Nephron (organoid): Measurements from ENCODE around the gene CPSF3.

Source experiments
- H3K27ac Mint-ChIP-seq, 3 experiments: 2 replicates each; pipeline ENCODE4 v1.8.0; 2020; ENCODE audit warnings: mixed read lengths in 3 of 3, mild to moderate bottlenecking in 2 of 3, moderate library complexity in 1 of 3
- H3K27me3 Mint-ChIP-seq: 2 replicates; pipeline ENCODE4 v1.8.0; 2021; ENCODE audit warnings: low read depth, mild to moderate bottlenecking, moderate library complexity, mixed read lengths
- H3K36me3 Mint-ChIP-seq: 2 replicates; pipeline ENCODE4 v1.8.0; 2020; ENCODE audit warnings: low read depth, mixed read lengths
- H3K4me1 Mint-ChIP-seq: 2 replicates; pipeline ENCODE4 v1.8.0; 2020; ENCODE audit warnings: mixed read lengths
- H3K4me3 Mint-ChIP-seq, 3 experiments: 2 replicates each; pipeline ENCODE4 v1.8.0; 2020; ENCODE audit warnings: mild to moderate bottlenecking in 3 of 3, mixed read lengths in 3 of 3, moderate library complexity in 2 of 3
- H3K9me3 Mint-ChIP-seq: 2 replicates; pipeline ENCODE4 v1.8.0; 2020; ENCODE audit warnings: mixed read lengths
- CTCF ChIP-seq, 3 experiments: fragments of 200-600 bp; sonication (generic); IDR thresholded peaks; one replicate each; pipeline ENCODE4 v1.5.0; 2021; ENCODE audit warnings: antibody characterized with exemption in 3 of 3; ENCODE audit not compliant: unreplicated experiment in 3 of 3

The CPSF3 gene

GRCh38 chr2:9423100-9423921 is at the start of gene CPSF3, which contains the start of gene ITGB1BP1:
CPSF3 (plus strand) TSS chr2:9423654; CDS start chr2:9423774, 120 bp downstream.
ITGB1BP1 (minus strand) TSS chr2:9423528; CDS start chr2:9418697, 4,831 bp downstream.
- no peak for TF ChIP-seq CTCF (IDR thresholded peaks at IDR 0.05; ENCODE audit: unreplicated experiment in 3 of 3)
- peak within 1 kb of the TSS; percentile 5 to 89 (median 56) for H3K27ac Mint-ChIP-seq
- H3K4me3 Mint-ChIP-seq: peak within 1 kb of the TSS in 2 of 3 experiments; percentile 92 to 93
- no peaks in the 10 kb centered on the region for H3K9me3 Mint-ChIP-seq
- H3K36me3 Mint-ChIP-seq: peaks cover under 1% of the 10 kb centered on the region
- H3K4me1 Mint-ChIP-seq: peaks cover 23% of the 10 kb centered on the region
- H3K27me3 Mint-ChIP-seq: no peaks in the 10 kb centered on the region

- Mint-ChIP-seq H3K9me3 (no peaks in the 10 kb centered on the region), H3K36me3 (peaks cover 72% of the 10 kb centered on the region), H3K27me3 (peaks cover 4% of the 10 kb centered on the region), H3K27ac (peak overlapping the region in 2 of 3 experiments; percentile 40 to 60), H3K4me1 (peaks cover 17% of the 10 kb centered on the region), H3K4me3 (no peak overlapping the region)
- no peak for TF ChIP-seq CTCF (IDR thresholded peaks at IDR 0.05; ENCODE audit: unreplicated experiment in 3 of 3)
Observed at GRCh38 chr2:9374071-9374730, 49.3 kb upstream of the CPSF3 start.

- peaks cover 62% of the 10 kb centered on the region for H3K36me3 Mint-ChIP-seq
- H3K4me3 Mint-ChIP-seq: no peak overlapping the region
- peaks cover 7% of the 10 kb centered on the region for H3K4me1 Mint-ChIP-seq
- no peaks in the 10 kb centered on the region for H3K9me3 Mint-ChIP-seq
- H3K27me3 Mint-ChIP-seq: no peaks in the 10 kb centered on the region
- no peak for TF ChIP-seq CTCF (IDR thresholded peaks at IDR 0.05; ENCODE audit: unreplicated experiment in 3 of 3)
- H3K27ac Mint-ChIP-seq: peak overlapping the region in 1 of 3 experiments; percentile 48
Observed at GRCh38 chr2:9375857-9376428, 47.5 kb upstream of the CPSF3 start.

- H3K4me3 Mint-ChIP-seq: no peak overlapping the region
- TF ChIP-seq CTCF (IDR thresholded peaks at IDR 0.05; ENCODE audit: unreplicated experiment in 3 of 3): no peak
- H3K27ac Mint-ChIP-seq: peak overlapping the region in 2 of 3 experiments; percentile 14 to 62
- peaks cover 61% of the 10 kb centered on the region for H3K36me3 Mint-ChIP-seq
- no peaks in the 10 kb centered on the region for H3K27me3 Mint-ChIP-seq
- no peaks in the 10 kb centered on the region for H3K9me3 Mint-ChIP-seq
- H3K4me1 Mint-ChIP-seq: no peaks in the 10 kb centered on the region
Observed at GRCh38 chr2:9377461-9378097, 45.9 kb upstream of the CPSF3 start.

GRCh38 chr2:9378433-9379390 is 44.7 kb upstream of the CPSF3 start:
- no peak overlapping the region for H3K4me3 Mint-ChIP-seq
- no peak overlapping the region for H3K27ac Mint-ChIP-seq
- H3K36me3 Mint-ChIP-seq: peaks cover 66% of the 10 kb centered on the region
- H3K4me1 Mint-ChIP-seq: no peaks in the 10 kb centered on the region
- TF ChIP-seq CTCF (IDR thresholded peaks at IDR 0.05; ENCODE audit: unreplicated experiment in 3 of 3): no peak
- H3K27me3 Mint-ChIP-seq: no peaks in the 10 kb centered on the region
- no peaks in the 10 kb centered on the region for H3K9me3 Mint-ChIP-seq
